WTC11 (cell line): ENCODE results near the gene RAB35.

Experiments used
- FOXP1 ChIP-seq: sonication (generic); formaldehyde crosslinking; IDR thresholded peaks from 2 replicates; pipeline ENCODE4 v1.8.0; 2022; ENCODE audit warnings: missing genetic modification reagents, mild to moderate bottlenecking, moderate library complexity, borderline replicate concordance
- IRF2 ChIP-seq: sonication (generic); formaldehyde crosslinking; IDR thresholded peaks from 2 replicates; pipeline ENCODE4 v1.8.0; 2022; ENCODE audit warnings: low read depth, missing genetic modification reagents, borderline replicate concordance
- JAZF1 ChIP-seq: fragments of 250-450 bp; sonication (Bioruptor Pico); IDR thresholded peaks from 2 replicates; pipeline ENCODE4 v1.9.0; 2021; ENCODE audit warnings: moderate library complexity, mild to moderate bottlenecking, inconsistent platforms
- MXD4 ChIP-seq: fragments of 250-450 bp; sonication (Bioruptor Pico); IDR thresholded peaks from 2 replicates; pipeline ENCODE4 v1.8.0; 2021; ENCODE audit warnings: mild to moderate bottlenecking, moderate library complexity, borderline replicate concordance
- NR2C2 ChIP-seq: sonication (generic); formaldehyde crosslinking; IDR thresholded peaks from 2 replicates; pipeline ENCODE4 v1.8.0; 2022; ENCODE audit warnings: mild to moderate bottlenecking, missing genetic modification reagents
- ZNF263 ChIP-seq: sonication (generic); formaldehyde crosslinking; IDR thresholded peaks from 2 replicates; pipeline ENCODE4 v1.8.1; 2022; ENCODE audit warnings: low read depth, mild to moderate bottlenecking, moderate library complexity, missing genetic modification reagents
- TF ChIP-seq, protein P1 (sequence below): fragments of 200-600 bp; IDR thresholded peaks from 2 replicates; pipeline ENCODE4 v1.8.0; 2022; ENCODE audit warnings: antibody characterized with exemption
- TF ChIP-seq, protein P2 (sequence below): sonication (generic); formaldehyde crosslinking; IDR thresholded peaks from 2 replicates; pipeline ENCODE4 v1.8.1; 2022; ENCODE audit warnings: low read depth, mild to moderate bottlenecking, moderate library complexity, missing genetic modification reagents, borderline replicate concordance
- TF ChIP-seq, protein P3 (sequence below): sonication (generic); formaldehyde crosslinking; IDR thresholded peaks from 2 replicates; pipeline ENCODE4 v1.8.0; 2022; ENCODE audit warnings: mild to moderate bottlenecking, missing genetic modification reagents
- TF ChIP-seq, protein P4 (sequence below): sonication (generic); formaldehyde crosslinking; IDR thresholded peaks from 2 replicates; pipeline ENCODE4 v1.8.0; 2022; ENCODE audit warnings: mild to moderate bottlenecking, missing genetic modification reagents

GRCh38 chr12:120051535-120051934, 65.0 kb downstream of the RAB35 start:
- TF ChIP-seq, protein P1, sequence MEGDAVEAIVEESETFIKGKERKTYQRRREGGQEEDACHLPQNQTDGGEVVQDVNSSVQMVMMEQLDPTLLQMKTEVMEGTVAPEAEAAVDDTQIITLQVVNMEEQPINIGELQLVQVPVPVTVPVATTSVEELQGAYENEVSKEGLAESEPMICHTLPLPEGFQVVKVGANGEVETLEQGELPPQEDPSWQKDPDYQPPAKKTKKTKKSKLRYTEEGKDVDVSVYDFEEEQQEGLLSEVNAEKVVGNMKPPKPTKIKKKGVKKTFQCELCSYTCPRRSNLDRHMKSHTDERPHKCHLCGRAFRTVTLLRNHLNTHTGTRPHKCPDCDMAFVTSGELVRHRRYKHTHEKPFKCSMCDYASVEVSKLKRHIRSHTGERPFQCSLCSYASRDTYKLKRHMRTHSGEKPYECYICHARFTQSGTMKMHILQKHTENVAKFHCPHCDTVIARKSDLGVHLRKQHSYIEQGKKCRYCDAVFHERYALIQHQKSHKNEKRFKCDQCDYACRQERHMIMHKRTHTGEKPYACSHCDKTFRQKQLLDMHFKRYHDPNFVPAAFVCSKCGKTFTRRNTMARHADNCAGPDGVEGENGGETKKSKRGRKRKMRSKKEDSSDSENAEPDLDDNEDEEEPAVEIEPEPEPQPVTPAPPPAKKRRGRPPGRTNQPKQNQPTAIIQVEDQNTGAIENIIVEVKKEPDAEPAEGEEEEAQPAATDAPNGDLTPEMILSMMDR: no peak
- TF ChIP-seq IRF2 (CRISPR knock-in tag) (no peak), JAZF1 (CRISPR knock-in tag) (no peak), FOXP1 (CRISPR knock-in tag) (no peak), NR2C2 (CRISPR knock-in tag) (no peak), MXD4 (CRISPR knock-in tag) (no peak), ZNF263 (CRISPR knock-in tag) (no peak)
- TF ChIP-seq, protein P2, sequence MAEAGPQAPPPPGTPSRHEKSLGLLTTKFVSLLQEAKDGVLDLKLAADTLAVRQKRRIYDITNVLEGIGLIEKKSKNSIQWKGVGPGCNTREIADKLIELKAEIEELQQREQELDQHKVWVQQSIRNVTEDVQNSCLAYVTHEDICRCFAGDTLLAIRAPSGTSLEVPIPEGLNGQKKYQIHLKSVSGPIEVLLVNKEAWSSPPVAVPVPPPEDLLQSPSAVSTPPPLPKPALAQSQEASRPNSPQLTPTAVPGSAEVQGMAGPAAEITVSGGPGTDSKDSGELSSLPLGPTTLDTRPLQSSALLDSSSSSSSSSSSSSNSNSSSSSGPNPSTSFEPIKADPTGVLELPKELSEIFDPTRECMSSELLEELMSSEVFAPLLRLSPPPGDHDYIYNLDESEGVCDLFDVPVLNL (CRISPR knock-in tag): no peak
- TF ChIP-seq, protein P3, sequence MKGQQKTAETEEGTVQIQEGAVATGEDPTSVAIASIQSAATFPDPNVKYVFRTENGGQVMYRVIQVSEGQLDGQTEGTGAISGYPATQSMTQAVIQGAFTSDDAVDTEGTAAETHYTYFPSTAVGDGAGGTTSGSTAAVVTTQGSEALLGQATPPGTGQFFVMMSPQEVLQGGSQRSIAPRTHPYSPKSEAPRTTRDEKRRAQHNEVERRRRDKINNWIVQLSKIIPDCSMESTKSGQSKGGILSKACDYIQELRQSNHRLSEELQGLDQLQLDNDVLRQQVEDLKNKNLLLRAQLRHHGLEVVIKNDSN (CRISPR knock-in tag): no peak
- TF ChIP-seq, protein P4, sequence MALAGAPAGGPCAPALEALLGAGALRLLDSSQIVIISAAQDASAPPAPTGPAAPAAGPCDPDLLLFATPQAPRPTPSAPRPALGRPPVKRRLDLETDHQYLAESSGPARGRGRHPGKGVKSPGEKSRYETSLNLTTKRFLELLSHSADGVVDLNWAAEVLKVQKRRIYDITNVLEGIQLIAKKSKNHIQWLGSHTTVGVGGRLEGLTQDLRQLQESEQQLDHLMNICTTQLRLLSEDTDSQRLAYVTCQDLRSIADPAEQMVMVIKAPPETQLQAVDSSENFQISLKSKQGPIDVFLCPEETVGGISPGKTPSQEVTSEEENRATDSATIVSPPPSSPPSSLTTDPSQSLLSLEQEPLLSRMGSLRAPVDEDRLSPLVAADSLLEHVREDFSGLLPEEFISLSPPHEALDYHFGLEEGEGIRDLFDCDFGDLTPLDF (CRISPR knock-in tag): no peak
